MV-4-11 (cell line): Measurements from ENCODE around the gene ZFAND6.
A peak's percentile ranks its signal among the peaks of the same experiment; 100 is the strongest.
"Not testable (repeated sequence)": the region's sequence is repeated elsewhere in the genome, so short reads cannot be mapped to it uniquely, and the experiment has no call there.

Experiments used
- DNase-seq: peaks from one replicate; lab custom pipeline; 2025; lab: John Stamatoyannopoulos, UW

ZFAND6 gene

GRCh38 chr15:80099241-80099640 is 39.8 kb downstream of the ZFAND6 start:
- DNase-seq, result no peak

- not testable (repeated sequence) for DNase-seq
These were observed 40.2 kb downstream of the ZFAND6 start for GRCh38 chr15:80099662-80100061.

GRCh38 chr15:80100247-80100646 is 40.8 kb downstream of the ZFAND6 start:
- no peak for DNase-seq

GRCh38 chr15:80105193-80105592 is 45.7 kb downstream of the ZFAND6 start:
- no peak for DNase-seq

GRCh38 chr15:80105595-80105994 is 46.1 kb downstream of the ZFAND6 start:
- DNase-seq, result no peak

GRCh38 chr15:80106051-80106450 is 46.6 kb downstream of the ZFAND6 start:
- DNase-seq, result no peak

- DNase-seq, result no peak
These were observed 47.7 kb downstream of the ZFAND6 start for GRCh38 chr15:80107204-80107603.

GRCh38 chr15:80107774-80108173 is 48.3 kb downstream of the ZFAND6 start:
- DNase-seq, result no peak

- no peak for DNase-seq
These were observed 49.9 kb downstream of the ZFAND6 start for GRCh38 chr15:80109388-80109787.

- no peak for DNase-seq
These were observed 51.4 kb downstream of the ZFAND6 start for GRCh38 chr15:80110920-80111319.

- DNase-seq, result no peak
These were observed 54.6 kb downstream of the ZFAND6 start for GRCh38 chr15:80114114-80114513.

- no peak for DNase-seq
These were observed 55.5 kb downstream of the ZFAND6 start for GRCh38 chr15:80115021-80115420.

- DNase-seq, result no peak
These were observed 59.5 kb downstream of the ZFAND6 start for GRCh38 chr15:80118956-80119355.

GRCh38 chr15:80120636-80121035 is 61.2 kb downstream of the ZFAND6 start:
- no peak for DNase-seq

- DNase-seq, result no peak
These were observed 62.1 kb downstream of the ZFAND6 start for GRCh38 chr15:80121546-80121945.

- DNase-seq, result peak; percentile 71
These were observed 63.6 kb downstream of the ZFAND6 start for GRCh38 chr15:80123034-80123433.

GRCh38 chr15:80127253-80127652 is 67.8 kb downstream of the ZFAND6 start:
- DNase-seq, result not testable (repeated sequence)

GRCh38 chr15:80127911-80128310 is 68.4 kb downstream of the ZFAND6 start:
- no peak for DNase-seq

GRCh38 chr15:80132382-80132781 is 72.9 kb downstream of the ZFAND6 start:
- DNase-seq, result no peak

- no peak for DNase-seq
These were observed 77.4 kb downstream of the ZFAND6 start for GRCh38 chr15:80136854-80137253.

- DNase-seq, result no peak
These were observed 79.5 kb downstream of the ZFAND6 start for GRCh38 chr15:80138961-80139360.

GRCh38 chr15:80140909-80141308 is 81.4 kb downstream of the ZFAND6 start:
- no peak for DNase-seq

GRCh38 chr15:80141916-80142598 is 82.6 kb downstream of the ZFAND6 start:
- no peak for DNase-seq

GRCh38 chr15:80142646-80143045 is 83.2 kb downstream of the ZFAND6 start:
- DNase-seq, result no peak
